ENCODE measurements around the gene TPRN. TPM values are rescaled to one million over a fixed set of nuclear protein-coding genes. Genes with fewer than 3 reads are reported as not detected.
A peak's percentile ranks its signal among the peaks of the same experiment; 100 is the strongest.

The TPRN gene
- total RNA-seq, 4 donors from 2014 or later, result 6.5 to 13.5 (median 9.9) TPM

DNA sequence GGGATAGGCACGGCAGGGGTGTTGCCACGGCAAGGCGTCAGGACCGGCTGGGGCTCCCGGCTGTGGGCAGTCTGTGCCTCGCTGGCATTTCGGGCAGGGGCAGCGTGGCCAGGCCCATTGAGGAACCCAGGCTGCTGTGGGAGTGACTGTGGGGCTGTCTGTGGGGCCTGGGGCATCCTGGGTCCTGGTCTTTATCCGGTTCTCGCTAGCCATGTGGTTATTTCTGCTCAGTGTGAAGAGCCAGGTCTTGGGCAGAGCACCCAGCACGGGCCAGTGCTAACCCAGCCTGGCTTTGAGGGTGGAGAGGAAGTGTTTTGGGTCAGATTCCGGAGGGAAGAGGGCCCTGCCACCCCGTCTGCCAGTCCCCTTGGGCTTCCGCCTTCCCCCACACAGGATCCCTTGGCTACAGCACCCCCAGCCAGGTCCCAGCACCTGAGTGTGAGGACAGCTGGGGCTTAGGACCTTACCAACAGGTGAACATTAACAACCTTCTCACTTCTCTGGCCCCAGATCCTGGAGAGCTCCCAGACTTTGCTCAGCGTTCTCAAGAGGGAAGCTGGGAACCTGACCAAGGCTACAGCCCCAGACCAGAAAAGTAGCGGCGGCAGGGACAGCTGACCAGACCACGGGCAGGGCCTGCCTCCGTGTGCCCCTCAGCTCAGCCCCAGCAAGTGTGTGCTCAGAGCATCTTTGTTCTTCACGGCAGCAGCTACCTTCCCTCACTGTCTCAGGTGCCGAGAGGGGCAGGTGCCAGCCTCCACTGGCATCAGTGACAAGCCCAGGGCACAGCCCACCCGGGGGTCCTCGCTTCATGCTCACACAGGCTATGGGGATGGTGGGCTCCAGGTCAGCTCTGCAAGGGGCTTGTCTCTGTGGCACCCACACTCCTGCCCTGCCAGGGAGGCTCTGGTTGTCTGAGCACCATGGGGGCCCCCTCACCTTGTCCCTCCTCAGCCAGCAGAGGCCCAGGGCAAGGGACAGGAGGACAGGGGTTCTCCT is 10.9 kb downstream of the TPRN start:
- TF ChIP-seq CTCF (IDR thresholded peaks at IDR 0.05), result no peak
- peaks cover 29 to 33% of the 10 kb centered on the region in 2 donors for H3K4me1 ChIP-seq
- intact Hi-C loops (cut with DNase I), result loop anchor here (5.0 kb wide), 1 partner anchor 38 kb away; the partner anchor contains the start of genes CYSRT1 and RNF224
- H3K36me3 ChIP-seq, result peaks cover 10 to 17% of the 10 kb centered on the region in 2 donors
- H3K4me3 ChIP-seq (replicated peaks in 1 of 3), result peak overlapping the region; percentile 29 to 90 (median 86)
- no peaks in the 10 kb centered on the region for H3K27me3 ChIP-seq
- H3K27ac ChIP-seq, result peak overlapping the region; percentile 70 to 88 (median 86)
- DNase-seq, result no peak
- WGBS, 2 donors, result 37 to 52% methylated on average over 13 to 15 of the region's 23 CpGs
- H3K9me3 ChIP-seq, result no peaks in the 10 kb centered on the region

DNA sequence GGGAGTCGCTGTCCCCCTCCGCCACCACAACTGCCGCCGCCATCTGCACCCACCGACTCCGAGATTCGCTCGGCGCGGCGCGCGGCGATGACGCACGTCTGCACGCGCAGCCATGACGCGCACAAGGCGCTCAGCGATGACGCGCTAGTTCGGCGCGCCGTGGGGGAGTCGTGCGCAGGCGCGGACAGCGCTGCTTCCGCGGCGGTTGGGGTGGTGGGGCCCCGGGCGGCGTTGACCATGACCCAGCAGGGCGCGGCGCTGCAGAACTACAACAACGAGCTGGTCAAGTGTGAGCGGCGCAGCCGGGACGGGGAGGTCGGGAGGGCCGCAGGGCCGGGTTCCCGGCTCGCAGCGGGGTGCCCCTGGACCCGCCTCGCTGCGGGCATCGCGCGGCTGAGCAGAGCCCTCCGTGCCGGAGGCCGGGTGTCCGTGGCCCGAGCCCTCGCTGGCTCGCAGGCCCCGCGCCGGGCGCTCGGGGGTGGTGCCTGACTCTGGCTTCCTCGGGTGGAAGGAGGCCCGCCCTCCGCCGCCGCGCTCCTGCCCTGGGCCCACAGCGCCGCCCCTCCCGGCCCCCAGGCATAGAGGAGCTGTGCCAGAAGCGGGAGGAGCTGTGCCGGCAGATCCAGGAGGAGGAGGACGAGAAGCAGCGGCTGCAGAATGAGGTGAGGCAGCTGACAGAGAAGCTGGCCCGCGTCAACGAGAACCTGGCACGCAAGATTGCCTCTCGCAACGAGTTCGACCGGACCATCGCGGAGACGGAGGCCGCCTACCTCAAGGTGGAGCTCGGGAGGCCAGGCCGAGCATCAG is 11.8 kb downstream of the TPRN start, which contains the start of the genes ANAPC2 and SSNA1:
ANAPC2 (minus strand) TSS at position 71 of the 807 bp plus-strand sequence; CDS start at position 43, 28 bp downstream.
SSNA1 (plus strand) TSS at position 187 of the 807 bp plus-strand sequence; CDS start at position 238, 51 bp downstream.
- H3K27me3 ChIP-seq, result no peaks in the 10 kb centered on the region
- H3K4me3 ChIP-seq (replicated peaks in 1 of 3), result peak within 1 kb of the TSS; percentile 70 to 90 (median 86)
- WGBS, 2 donors, result 0% methylated on average over 15 of the region's 98 CpGs; no CpG with 5 or more reads in 1 of the 2 donors
- H3K36me3 ChIP-seq, result peaks cover 15 to 26% of the 10 kb centered on the region in 2 donors
- intact Hi-C loops (cut with DNase I), result loop anchor here (5.0 kb wide), 1 partner anchor 39 kb away; the partner anchor contains the start of genes CYSRT1 and RNF224
- no peaks in the 10 kb centered on the region for H3K9me3 ChIP-seq
- peak within 1 kb of the TSS; percentile 70 to 88 (median 86) for H3K27ac ChIP-seq
- DNase-seq, result peak; percentile 92 to 93
- peaks cover 29 to 30% of the 10 kb centered on the region in 2 donors for H3K4me1 ChIP-seq
- peak in 2 of 6 experiments; percentile 28 to 53 for TF ChIP-seq CTCF (IDR thresholded peaks at IDR 0.05)
- peak; percentile 31 to 87 for TF ChIP-seq POLR2A (IDR thresholded peaks at IDR 0.05)

GRCh38 chr9:137188086-137188489 is 12.5 kb downstream of the TPRN start:
- no peak for TF ChIP-seq CTCF (IDR thresholded peaks at IDR 0.05)
- no peak for TF ChIP-seq POLR2A (IDR thresholded peaks at IDR 0.05)
- DNase-seq, result no peak
- Histone ChIP-seq H3K9me3 (no peaks in the 10 kb centered on the region), H3K27ac (peak overlapping the region; percentile 70 to 88 (median 86)), H3K4me1 (peaks cover 29 to 30% of the 10 kb centered on the region in 2 donors), H3K36me3 (peaks cover 21 to 32% of the 10 kb centered on the region in 2 donors), H3K27me3 (no peaks in the 10 kb centered on the region), H3K4me3 (replicated peaks in 1 of 3) (peak overlapping the region; percentile 70 to 90 (median 86))
- 1% methylated on average over 24 to 28 of the region's 31 CpGs for WGBS, 2 donors
- intact Hi-C loops (cut with DNase I), result loop anchor here (5.0 kb wide), 1 partner anchor 39 kb away; the partner anchor contains the start of genes CYSRT1 and RNF224

- peaks cover 27 to 39% of the 10 kb centered on the region in 2 donors for H3K36me3 ChIP-seq
- intact Hi-C loops (cut with DNase I), result loop anchor here (5.0 kb wide), 1 partner anchor 40 kb away; the partner anchor contains the start of genes CYSRT1 and RNF224
- H3K4me1 ChIP-seq, result peaks cover 29 to 30% of the 10 kb centered on the region in 2 donors
These were observed 13.2 kb downstream of the TPRN start for GRCh38 chr9:137187386-137187785.

More at GRCh38 chr9:137187386-137187785, 13.2 kb downstream of the TPRN start:
- no peaks in the 10 kb centered on the region for H3K27me3 ChIP-seq
- no peaks in the 10 kb centered on the region for H3K9me3 ChIP-seq
- H3K4me3 ChIP-seq (replicated peaks in 1 of 3), result peak overlapping the region in 2 of 3 donors; percentile 70 to 90
- 77 to 85% methylated on average over 4 to 7 of the region's 15 CpGs for WGBS, 2 donors
- no peak for DNase-seq
- no peak overlapping the region for H3K27ac ChIP-seq
- TF ChIP-seq POLR2A (IDR thresholded peaks at IDR 0.05) (no peak), CTCF (IDR thresholded peaks at IDR 0.05) (no peak)
